ENCODE results near the gene SRMS. TPM values are rescaled to one million over a fixed set of nuclear protein-coding genes. Genes with fewer than 3 reads are reported as not detected.

Gene SRMS
- total and polyA plus RNA-seq, 2 donors (not counting 3 experiments of a cell fraction or from before 2014, with no cell fraction given), result not detected

DNA sequence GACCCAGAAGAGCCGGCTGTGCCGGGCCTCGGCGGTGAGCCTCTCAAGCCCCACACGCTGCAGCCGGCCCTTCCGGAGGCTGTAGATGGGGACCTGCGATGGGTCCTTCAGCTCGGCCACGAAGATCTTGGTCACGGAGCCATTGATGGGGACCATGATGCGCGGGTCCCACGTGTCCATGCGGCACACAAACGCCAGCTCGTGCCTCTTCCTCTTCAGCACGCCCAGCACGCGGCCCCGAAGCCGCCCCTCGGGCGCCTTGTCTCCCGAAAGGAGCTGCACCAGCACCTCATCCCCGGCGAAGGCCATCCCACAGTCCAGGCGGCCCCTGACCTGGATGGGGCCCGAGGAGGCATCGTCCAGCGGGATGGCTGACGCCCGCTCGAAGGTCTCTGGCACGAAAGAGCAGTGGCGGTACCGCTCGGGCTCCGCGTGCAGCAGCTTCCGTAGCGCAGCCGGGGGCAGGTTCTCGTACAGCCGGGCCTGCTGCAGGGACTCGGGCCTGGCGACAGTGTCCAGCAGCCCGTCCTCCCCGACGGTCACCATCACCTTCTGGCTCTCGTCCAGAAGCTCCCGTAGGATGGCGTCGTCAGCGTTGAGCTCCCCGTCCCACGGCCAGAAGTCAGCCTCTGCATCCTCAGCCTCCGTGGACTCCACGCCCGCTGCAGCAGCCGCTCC is 17.6 kb upstream of the SRMS start:
- TF ChIP-seq POLR2A (IDR thresholded peaks at IDR 0.05; ENCODE audit: low read depth, low read length), result no peak
- no peak for TF ChIP-seq GATA2 (IDR thresholded peaks at IDR 0.05; ENCODE audit: insufficient read depth, insufficient read length, low read depth, low read length)
- TF ChIP-seq CTCF (IDR thresholded peaks at IDR 0.05; ENCODE audit: extremely low read depth in 1 of 2, insufficient read depth in 1 of 2, low read depth in 1 of 2, low read length in 2 of 2), result no peak
- TF ChIP-seq JUN (IDR thresholded peaks at IDR 0.05; ENCODE audit: borderline replicate concordance, insufficient read depth, insufficient read length, low read depth), result no peak
- TF ChIP-seq POLR2AphosphoS5 (IDR thresholded peaks at IDR 0.05; ENCODE audit: insufficient read depth, low read depth, low read length), result no peak
- TF ChIP-seq MAX (IDR thresholded peaks at IDR 0.05; ENCODE audit: insufficient read depth, insufficient read length), result no peak
- no peak for TF ChIP-seq EZH2 (IDR thresholded peaks at IDR 0.05; ENCODE audit: borderline replicate concordance, low read depth, low read length, severe bottlenecking)
- no peak for TF ChIP-seq MYC (IDR thresholded peaks at IDR 0.05; ENCODE audit: low read depth, low read length)
- TF ChIP-seq FOS (IDR thresholded peaks at IDR 0.05; ENCODE audit: borderline replicate concordance, insufficient read depth, low read length), result no peak
- Histone ChIP-seq H4K20me1 (replicated peaks; ENCODE audit: control insufficient read depth, extremely low read depth, insufficient read depth, low read length) (no peaks in the 10 kb centered on the region), H3K36me3 (ENCODE audit: control insufficient read depth in 2 of 2, extremely low read depth in 1 of 2, insufficient read depth in 2 of 2, low read length in 2 of 2) (peaks cover 0 to 13% of the 10 kb centered on the region in 2 experiments), H3K27ac (ENCODE audit: insufficient read depth, low read depth, low read length) (no peak overlapping the region), H3K4me2 (ENCODE audit: insufficient read depth, low read length) (no peak overlapping the region), H3K4me3 (replicated peaks in 1 of 3; ENCODE audit: insufficient read depth in 1 of 3, low read depth in 1 of 3, low read length in 3 of 3) (no peak overlapping the region), H3K9me1 (replicated peaks; ENCODE audit: control insufficient read depth, extremely low read depth, insufficient read depth, low read length) (no peaks in the 10 kb centered on the region), H2AFZ (ENCODE audit: low read depth, low read length) (no peak overlapping the region), H3K4me1 (ENCODE audit: control insufficient read depth, extremely low read depth, insufficient read depth, low read length) (no peaks in the 10 kb centered on the region), H3K27me3 (ENCODE audit: control insufficient read depth in 2 of 2, insufficient read depth in 2 of 2, low read length in 2 of 2) (no peaks in the 10 kb centered on the region), H3K9me3 (replicated peaks; ENCODE audit: control insufficient read depth, insufficient read depth, low read length) (no peaks in the 10 kb centered on the region), H3K79me2 (ENCODE audit: control insufficient read depth, insufficient read depth, low read length) (no peaks in the 10 kb centered on the region), H3K9ac (replicated peaks; ENCODE audit: extremely low read depth, insufficient read depth, low read length) (no peak overlapping the region)
- dilution Hi-C loops (cut with MboI; ENCODE audit: extremely low pct_ligation_motif_present, low sequenced_read_pairs) (no loop called here), intact Hi-C loops (cut with micrococcal nuclease) (no loop called here)
- POLR2A ChIA-PET, result interaction anchor here (0.6 kb wide), 1 partner anchor 346 kb away, joined by 3 read pairs; no protein-coding TSS in a partner anchor
- DNase-seq (ENCODE audit: low read depth, low spot score) (no peak), FAIRE-seq (no peak)
- no TSS peak for BruUV-seq (replicated peaks)
- CTCF ChIA-PET, result no interaction called here

Measured in endothelial cell of umbilical vein (primary cell).